Loucy (cell line): Measurements from ENCODE around the gene TGFBR3.

Source experiments
- H2AFZ ChIP-seq: fragments of 200-600 bp; sonication (generic); 2 replicates; pipeline ENCODE4 v1.6.0; 2016; ENCODE audit warnings: antibody characterized with exemption, mild to moderate bottlenecking, low read length, moderate library complexity
- H3F3A ChIP-seq: fragments of 200-600 bp; 2 replicates; pipeline ENCODE4 v1.6.0; 2016; ENCODE audit warnings: antibody characterized with exemption, low read depth, mild to moderate bottlenecking
- H3K27me3 ChIP-seq: fragments of 200-600 bp; sonication (generic); 2 replicates; pipeline ENCODE4 v1.6.1; 2014; ENCODE audit warnings: low read length, mild to moderate bottlenecking; ENCODE audit not compliant: insufficient read depth, poor library complexity, severe bottlenecking
- H3K36me3 ChIP-seq: fragments of 200-600 bp; sonication (generic); 2 replicates; pipeline ENCODE4 v1.6.1; 2016; ENCODE audit warnings: low read length; ENCODE audit not compliant: insufficient read depth
- H3K4me1 ChIP-seq: fragments of 200-600 bp; sonication (generic); 2 replicates; pipeline ENCODE4 v1.5.1; 2014; ENCODE audit warnings: low read length, mild to moderate bottlenecking; ENCODE audit not compliant: insufficient read depth, poor library complexity, severe bottlenecking
- H3K4me2 ChIP-seq: fragments of 200-600 bp; sonication (generic); 2 replicates; pipeline ENCODE4 v1.6.0; 2014; ENCODE audit warnings: antibody characterized with exemption, low read length, low read depth, mild to moderate bottlenecking; ENCODE audit not compliant: poor library complexity, severe bottlenecking
- H3K4me3 ChIP-seq: fragments of 200-600 bp; sonication (generic); 2 replicates; pipeline ENCODE4 v1.5.1; 2014; ENCODE audit warnings: low read length, mild to moderate bottlenecking, mixed read lengths; ENCODE audit not compliant: poor library complexity, severe bottlenecking
- H3K79me2 ChIP-seq: fragments of 200-600 bp; sonication (generic); 2 replicates; pipeline ENCODE4 v1.6.1; 2014; ENCODE audit warnings: low read length; ENCODE audit not compliant: insufficient read depth
- H3K9ac ChIP-seq: fragments of 200-600 bp; sonication (generic); 2 replicates; pipeline ENCODE4 v1.6.0; 2014; ENCODE audit warnings: mild to moderate bottlenecking, low read depth, low read length, moderate library complexity; ENCODE audit not compliant: poor library complexity, severe bottlenecking
- H3K9me2 ChIP-seq: fragments of 200-600 bp; sonication (generic); replicated peaks from 2 replicates; pipeline ENCODE4 v1.6.1; 2016; ENCODE audit warnings: low read depth, low read length, mixed read lengths
- H3K9me3 ChIP-seq: fragments of 200-600 bp; sonication (generic); 2 replicates; pipeline ENCODE4 v1.6.1; 2014; ENCODE audit warnings: mild to moderate bottlenecking, antibody characterized with exemption, low read length, low read depth; ENCODE audit not compliant: insufficient read depth
- H4K20me1 ChIP-seq: fragments of 200-600 bp; sonication (generic); 2 replicates; pipeline ENCODE4 v1.6.0; 2014; ENCODE audit warnings: antibody characterized with exemption, low read length, mild to moderate bottlenecking; ENCODE audit not compliant: insufficient read depth, poor library complexity, severe bottlenecking
- CTCF ChIP-seq: fragments of 200-600 bp; sonication (generic); conservative IDR thresholded peaks from 2 replicates; pipeline ENCODE4 v1.5.1; 2014; ENCODE audit warnings: mild to moderate bottlenecking, antibody characterized with exemption, low read length
- EZH2phosphoT487 ChIP-seq: fragments of 200-600 bp; IDR thresholded peaks from 2 replicates; pipeline ENCODE4 v1.6.1; 2018; ENCODE audit warnings: antibody characterized with exemption, mild to moderate bottlenecking, moderate library complexity, borderline replicate concordance

Gene TGFBR3

GRCh38 chr1:91710261-91710660 is 175.7 kb downstream of the TGFBR3 start:
- H3K4me1 ChIP-seq, result no peaks in the 10 kb centered on the region
- H3K4me2 ChIP-seq, result no peak overlapping the region
- no peak overlapping the region for H3K9ac ChIP-seq

GRCh38 chr1:91708691-91709090 is 177.3 kb downstream of the TGFBR3 start:
- no peaks in the 10 kb centered on the region for H3F3A ChIP-seq
- TF ChIP-seq EZH2phosphoT487 (no peak), CTCF (no peak)
- H2AFZ ChIP-seq, result no peak overlapping the region
- H3K4me2 ChIP-seq, result no peak overlapping the region
- no peaks in the 10 kb centered on the region for H3K27me3 ChIP-seq
- H3K9ac ChIP-seq, result no peak overlapping the region
- no peaks in the 10 kb centered on the region for H3K36me3 ChIP-seq
- no peak overlapping the region for H3K4me3 ChIP-seq
- no peaks in the 10 kb centered on the region for H3K79me2 ChIP-seq
- no peaks in the 10 kb centered on the region for H4K20me1 ChIP-seq
- H3K4me1 ChIP-seq, result no peaks in the 10 kb centered on the region
- no peaks in the 10 kb centered on the region for H3K9me3 ChIP-seq
- H3K9me2 ChIP-seq, result no peaks in the 10 kb centered on the region

More at GRCh38 chr1:91710261-91710660, 175.7 kb downstream of the TGFBR3 start:
- H3K9me2 ChIP-seq, result no peaks in the 10 kb centered on the region
- TF ChIP-seq CTCF (no peak), EZH2phosphoT487 (no peak)
- no peak overlapping the region for H2AFZ ChIP-seq
- no peaks in the 10 kb centered on the region for H3F3A ChIP-seq
- H3K79me2 ChIP-seq, result no peaks in the 10 kb centered on the region
- no peaks in the 10 kb centered on the region for H3K36me3 ChIP-seq
- H3K4me3 ChIP-seq, result no peak overlapping the region
- H3K27me3 ChIP-seq, result no peaks in the 10 kb centered on the region
- H4K20me1 ChIP-seq, result no peaks in the 10 kb centered on the region
- no peaks in the 10 kb centered on the region for H3K9me3 ChIP-seq

- Histone ChIP-seq H3K36me3 (no peaks in the 10 kb centered on the region), H3K9ac (no peak overlapping the region), H3F3A (no peaks in the 10 kb centered on the region), H3K79me2 (no peaks in the 10 kb centered on the region), H3K9me3 (no peaks in the 10 kb centered on the region), H3K27me3 (no peaks in the 10 kb centered on the region), H3K9me2 (no peaks in the 10 kb centered on the region), H3K4me2 (no peak overlapping the region), H3K4me3 (no peak overlapping the region), H4K20me1 (no peaks in the 10 kb centered on the region), H2AFZ (no peak overlapping the region), H3K4me1 (no peaks in the 10 kb centered on the region)
- TF ChIP-seq EZH2phosphoT487, result no peak
- TF ChIP-seq CTCF, result no peak
Measured at GRCh38 chr1:91707890-91708218, 178.1 kb downstream of the TGFBR3 start.
